ENCODE results near the gene SHB. TPM values are rescaled to one million over a fixed set of nuclear protein-coding genes. Genes with fewer than 3 reads are reported as not detected.

The SHB gene
- total and polyA plus RNA-seq, 2 of the 8 experiments (the other 6 are each of a cell fraction or from before 2014, with no cell fraction given): 4.1 to 12.6 TPM

DNA sequence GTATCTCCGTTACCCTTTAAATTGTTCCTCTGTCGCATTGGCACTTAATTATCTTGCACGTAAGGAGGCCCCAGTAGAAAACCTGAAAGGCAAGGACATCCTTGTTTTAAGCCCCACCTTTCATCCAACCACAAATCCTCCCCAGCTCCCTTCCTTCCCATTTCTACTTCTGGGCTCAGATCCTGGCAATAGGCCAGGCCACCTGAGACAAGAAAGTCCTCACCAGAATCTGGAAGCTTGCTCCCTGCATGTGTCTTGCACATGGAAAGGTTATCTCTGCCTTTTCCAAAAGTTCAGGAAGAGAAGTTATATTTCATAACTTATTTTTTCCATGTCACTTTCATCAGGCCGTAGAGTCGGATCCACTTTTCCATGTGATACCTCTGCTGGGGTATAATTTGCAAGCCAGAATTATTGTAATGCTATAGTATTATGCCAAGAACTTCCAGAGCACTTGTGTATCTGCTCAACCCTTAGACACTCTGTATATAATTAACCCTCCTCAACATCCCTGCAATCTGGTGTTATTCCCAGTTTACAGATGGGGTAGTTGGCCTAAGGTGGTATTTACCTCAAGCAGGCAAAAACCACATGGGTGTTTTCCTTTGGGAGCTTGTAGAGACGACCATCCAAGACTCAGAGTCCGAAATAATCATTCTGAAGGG is 2.6 kb upstream of the SHB start:
- Histone ChIP-seq H2BK5ac (ENCODE audit: low read depth, low read length) (no peak overlapping the region), H3K27me3 (replicated peaks in 1 of 4; ENCODE audit: control insufficient read depth in 3 of 4, extremely low read depth in 1 of 4, insufficient read depth in 3 of 4, low read length in 3 of 4) (peaks cover 0 to 16% (median 11%) of the 10 kb centered on the region in 4 experiments; a peak in 5 of 7 replicates), H3K23me2 (ENCODE audit: low read depth, low read length) (peaks cover 20% of the 10 kb centered on the region), H3K4me3 (ENCODE audit: extremely low read depth in 1 of 4, insufficient read depth in 2 of 4, low read depth in 3 of 4, low read length in 4 of 4) (no peak overlapping the region), H3K27ac (ENCODE audit: low read depth, low read length) (no peak overlapping the region), H4K91ac (replicated peaks; ENCODE audit: insufficient read length, low read length) (no peak overlapping the region), H3K4me2 (ENCODE audit: insufficient read depth in 1 of 2, low read depth in 2 of 2, low read length in 2 of 2) (no peak overlapping the region), H2BK12ac (ENCODE audit: low read depth, low read length) (no peak overlapping the region), H3K79me2 (ENCODE audit: control insufficient read depth in 1 of 2, insufficient read depth in 2 of 2, low read length in 2 of 2) (peaks cover 0 to 4% of the 10 kb centered on the region in 2 experiments; a peak in 1 of 4 replicates), H2AFZ (ENCODE audit: low read length) (no peak overlapping the region), H2BK120ac (replicated peaks; ENCODE audit: low read depth, low read length) (no peak overlapping the region), H3K9me3 (ENCODE audit: insufficient read depth in 2 of 2, low read depth in 1 of 2, low read length in 1 of 2) (peaks cover 0 to 3% of the 10 kb centered on the region in 2 experiments; a peak in 1 of 4 replicates), H3K18ac (ENCODE audit: extremely low read depth, low read length) (no peak overlapping the region), H3K9ac (replicated peaks in 1 of 4; ENCODE audit: extremely low read depth in 1 of 4, low read depth in 3 of 4, low read length in 3 of 4) (no peak overlapping the region), H4K20me1 (replicated peaks in 1 of 2; ENCODE audit: control insufficient read depth in 1 of 2, insufficient read depth in 2 of 2, low read length in 2 of 2) (peaks cover 5 to 9% of the 10 kb centered on the region in 2 experiments), H3K4me1 (replicated peaks in 1 of 4; ENCODE audit: control insufficient read depth in 3 of 4, insufficient read depth in 4 of 4, low read length in 3 of 4) (peaks cover 0 to 16% (median 10%) of the 10 kb centered on the region in 4 experiments; a peak in 5 of 7 replicates), H3K79me1 (ENCODE audit: low read depth, low read length) (0 out of 2 replicates have a peak, but pooled peaks cover 4% of the 10 kb centered on the region), H2BK15ac (ENCODE audit: low read length) (no peak overlapping the region), H4K5ac (ENCODE audit: insufficient read length, low read depth, low read length) (no peak overlapping the region), H3K56ac (replicated peaks; ENCODE audit: insufficient read length, low read depth, low read length) (no peak overlapping the region), H3K23ac (ENCODE audit: insufficient read length) (no peak overlapping the region), H3K4ac (replicated peaks; ENCODE audit: insufficient read length, low read depth, low read length) (no peak overlapping the region), H3K14ac (ENCODE audit: insufficient read length) (no peak overlapping the region), H4K8ac (ENCODE audit: extremely low read depth, insufficient read depth, low read length) (no peak overlapping the region), H3K36me3 (ENCODE audit: control insufficient read depth in 2 of 4, insufficient read depth in 4 of 4, low read length in 3 of 4) (no peaks in the 10 kb centered on the region), H2BK20ac (ENCODE audit: low read length) (no peak overlapping the region), H2AK5ac (ENCODE audit: low read depth, low read length) (no peak overlapping the region)
- ChIA-PET CTCF (ENCODE audit: partially characterized antibody) (interaction anchor here (0.6 to 3.3 kb wide), 4 partner anchors 9 to 93 kb away, joined by 3 to 19 read pairs (median 8); no protein-coding TSS in a partner anchor), POLR2A (ENCODE audit: partially characterized antibody) (interaction anchor here (0.8 to 1.3 kb wide), 3 partner anchors 8 to 213 kb away, joined by 3 to 4 read pairs (median 4); no protein-coding TSS in a partner anchor)
- DNase-seq (ENCODE audit: low read depth in 1 of 2, low spot score in 2 of 2): no peak
- FAIRE-seq: no peak
- 74% methylated on average over 7 of the region's 7 CpGs; no CpG with 5 or more reads in 1 of the 2 experiments for whole genome bisulfite sequencing, 2 experiments (ENCODE audit: extremely low coverage in 1 of 2, insufficient coverage in 1 of 2, insufficient read length in 1 of 2, insufficient replicate concordance in 2 of 2, low coverage in 1 of 2, low lambda C conversion rate in 2 of 2, missing lambda C conversion rate in 1 of 2)
- TF ChIP-seq PHF8 (conservative IDR thresholded peaks at IDR 0.05; ENCODE audit: low read depth, low read length): no peak
- no peak for TF ChIP-seq RFX5 (IDR thresholded peaks at IDR 0.05; ENCODE audit: borderline replicate concordance, low read depth, low read length)
- no peak for TF ChIP-seq JUND (IDR thresholded peaks at IDR 0.05; ENCODE audit: low read length)
- TF ChIP-seq ATF2 (IDR thresholded peaks at IDR 0.05; ENCODE audit: low read length): no peak
